GM12878 (cell line): ENCODE results near the gene GPATCH2L. TPM values are rescaled to one million over a fixed set of nuclear protein-coding genes. Genes with fewer than 3 reads are reported as not detected.
A peak's percentile ranks its signal among the peaks of the same experiment; 100 is the strongest.

Source experiments
- ATAC-seq: fragments of 200-7000 bp; cut with Tn5 transposase; 3 replicates; pipeline ENCODE4 v1.9.1; 2020; ENCODE audit warnings: mild to moderate bottlenecking, moderate library complexity
- BruUV-seq: library from RNA; stranded (reverse); fragments of 400-500 nt; replicated peaks from 2 replicates; lab custom pipeline; 2021; lab: Mats Ljungman, UMichigan
- CTCF ChIA-PET: fragments of 300-600 bp; sonication (Branson Sonifier 250); formaldehyde crosslinking; extraction: SDS; loops from one replicate; lab custom pipeline; 2021; ENCODE audit warnings: inconsistent platforms; lab: Yijun Ruan, JAX
- POLR2A ChIA-PET: fragments of 350-600 bp; formaldehyde crosslinking; extraction: SDS; loops from one replicate; lab custom pipeline; 2021; ENCODE audit warnings: inconsistent platforms; lab: Charles Lee
- RAD21 ChIA-PET: fragments of 300-600 bp; sonication (Branson Sonifier 250); formaldehyde crosslinking; loops from one replicate; lab custom pipeline; 2023; ENCODE audit warnings: antibody characterized with exemption; ENCODE audit not compliant: unreplicated experiment; lab: Charles Lee
- SMC1A ChIA-PET: fragments of 300-600 bp; sonication (Branson Sonifier 250); formaldehyde crosslinking; loops from one replicate; lab custom pipeline; 2023; ENCODE audit not compliant: unreplicated experiment, uncharacterized antibody; lab: Charles Lee
- DNase-seq: peaks from one replicate; pipeline ENCODE4 v3.0.0-alpha.2; 2011; ENCODE audit warnings: low read depth, low spot score
- FAIRE-seq: peaks from 3 replicates; lab custom pipeline; 2011; peaks lifted over from hg19 to GRCh38; lab: Jason Lieb, UNC
- H2AFZ ChIP-seq: 2 replicates; pipeline ENCODE4 v1.6.0; 2011; ENCODE audit warnings: low read depth, low read length, control low read depth; ENCODE audit not compliant: control insufficient read depth
- H3K27ac ChIP-seq: 2 replicates; pipeline ENCODE4 v1.5.1; 2011; ENCODE audit warnings: control low read depth; ENCODE audit not compliant: control insufficient read depth, insufficient read depth
- H3K27me3 ChIP-seq, 2 experiments: replicated peaks in 1 of 2; 2 replicates each; pipeline versions ENCODE4 v1.6.0 to v1.6.1; 2011; ENCODE audit warnings: low read length in 1 of 2; ENCODE audit not compliant: control insufficient read depth in 2 of 2, insufficient read depth in 2 of 2
- H3K36me3 ChIP-seq, 2 experiments: 2 replicates each; pipeline ENCODE4 v1.5.1; 2011; ENCODE audit warnings: low read length in 1 of 2; ENCODE audit not compliant: control insufficient read depth in 2 of 2, insufficient read depth in 2 of 2
- H3K4me1 ChIP-seq: 2 replicates; pipeline ENCODE4 v1.6.1; 2011; ENCODE audit warnings: mild to moderate bottlenecking, low read length, moderate library complexity, mixed read lengths; ENCODE audit not compliant: control insufficient read depth, insufficient read depth
- H3K4me2 ChIP-seq: 2 replicates; pipeline ENCODE4 v1.6.0; 2011; ENCODE audit warnings: control low read depth; ENCODE audit not compliant: control insufficient read depth, insufficient read depth
- H3K4me3 ChIP-seq: fragments of 200-600 bp; sonication (generic); 2 replicates; pipeline ENCODE4 v1.5.1; 2016
- H3K79me2 ChIP-seq: 2 replicates; pipeline ENCODE4 v1.6.0; 2011; ENCODE audit warnings: low read length; ENCODE audit not compliant: control insufficient read depth, insufficient read depth
- H3K9ac ChIP-seq: 2 replicates; pipeline ENCODE4 v1.8.0; 2011; ENCODE audit warnings: low read length, control low read depth, mixed read lengths; ENCODE audit not compliant: control insufficient read depth, insufficient read depth
- H3K9me3 ChIP-seq: replicated peaks from 3 replicates; pipeline ENCODE4 v1.5.1; 2011; ENCODE audit warnings: mild to moderate bottlenecking, low read length; ENCODE audit not compliant: control insufficient read depth, insufficient read depth
- H4K20me1 ChIP-seq: 2 replicates; pipeline ENCODE4 v1.6.0; 2011; ENCODE audit not compliant: control insufficient read depth, insufficient read depth
- DPF2 ChIP-seq: fragments of 450-650 bp; IDR thresholded peaks from 2 replicates; pipeline ENCODE4 v1.6.1; 2017; ENCODE audit warnings: mild to moderate bottlenecking
- FOXK2 ChIP-seq: fragments of 450-650 bp; IDR thresholded peaks from 2 replicates; pipeline ENCODE4 v1.6.1; 2017; ENCODE audit warnings: mild to moderate bottlenecking, moderate library complexity
- IKZF2 ChIP-seq, 2 experiments: fragments of 450-650 bp; IDR thresholded peaks; 2 replicates each; pipeline ENCODE4 v1.6.1; 2017; ENCODE audit warnings: mild to moderate bottlenecking in 2 of 2, moderate library complexity in 2 of 2
- KLF5 ChIP-seq: fragments of 450-650 bp; IDR thresholded peaks from 2 replicates; pipeline ENCODE4 v1.6.1; 2014; ENCODE audit warnings: mild to moderate bottlenecking; ENCODE audit not compliant: partially characterized antibody
- PAX5 ChIP-seq: IDR thresholded peaks from 2 replicates; pipeline ENCODE4 v1.6.1; 2011; ENCODE audit warnings: low read depth, low read length, borderline replicate concordance
- POLR2AphosphoS5 ChIP-seq: IDR thresholded peaks from 2 replicates; pipeline ENCODE4 v1.6.1; 2011; ENCODE audit warnings: mild to moderate bottlenecking, low read length, inconsistent platforms
- WGBS: methylation state at CpG from one replicate; pipeline ENCODE4 v1.1.6; 2016; ENCODE audit warnings: low lambda C conversion rate; ENCODE audit not compliant: insufficient replicate concordance, insufficient coverage; ENCODE audit errors: missing lambda C conversion rate; 5-methylcytosine and 5-hydroxymethylcytosine counted together
- in situ Hi-C: fragments of 300-500 bp; cut with MboI; formaldehyde crosslinking; loops from 9 replicates; pipeline ENCODE4 v1.14.3; 2018; ENCODE audit warnings: mixed read lengths
- intact Hi-C: fragments of 100-400 bp; cut with micrococcal nuclease; formaldehyde crosslinking; loops from one replicate; pipeline ENCODE4 v1.14.2; 2022; ENCODE audit not compliant: unreplicated experiment
- polyA plus RNA-seq, 11 experiments: library from polyadenylated mRNA; depleted of rRNA in 4 of 11; unstranded in 6 of 11; stranded (reverse) in 5 of 11; fragments of >200 nt; fragmentation: Nextera tagmentation in 4 of 11; fragmentation: Illumina TruSeq in 1 of 11; extraction: Ambion mirVana in 4 of 11; extraction: Trizol in 1 of 11; gene quantifications; 1 replicate in 1 of 11; 2 replicates in 10 of 11; pipeline versions ENCODE4 v1.2.1 to v1.2.3, GENCODE V29; 2011 to 2016; ENCODE audit warnings: inconsistent platforms in 2 of 11, missing spikeins in 2 of 11, low read depth in 1 of 11
- total RNA-seq, 4 experiments: library from RNA; depleted of rRNA in 3 of 4; stranded (reverse); fragments of >200 nt in 3 of 4; fragmentation: Illumina TruSeq in 1 of 4; extraction: Trizol in 1 of 4; gene quantifications; 2 replicates each; pipeline versions ENCODE4 v1.2.1 to v1.2.3, GENCODE V29; 2013 to 2021

GPATCH2L gene
- total and polyA plus RNA-seq, 10 of the 15 experiments (the other 5 are each of a cell fraction or from before 2014, with no cell fraction given) = 9.1 to 50.9 (median 24.4) TPM

- BruUV-seq = no TSS peak
- SMC1A ChIA-PET = no interaction called here
- DNase-seq = no peak
- WGBS = 64% methylated on average over 3 of the region's 3 CpGs
- peak; percentile 24; the same call in 1 of the 3 replicates for ATAC-seq
- no peaks in the 10 kb centered on the region for H3K4me1 ChIP-seq
- no peaks in the 10 kb centered on the region for H3K27me3 ChIP-seq
- no peak overlapping the region for H3K4me3 ChIP-seq
- CTCF ChIA-PET = no interaction called here
- RAD21 ChIA-PET = no interaction called here
- intact Hi-C loops = no loop called here
- peaks cover 39% of the 10 kb centered on the region for H3K79me2 ChIP-seq
- H3K36me3 ChIP-seq = peaks cover 7 to 33% of the 10 kb centered on the region in 2 experiments
- POLR2A ChIA-PET = no interaction called here
- TF ChIP-seq PAX5 (peak; percentile 69; the same call in 1 of the 2 replicates), FOXK2 (no peak)
- H2AFZ ChIP-seq = no peak overlapping the region
- no peaks in the 10 kb centered on the region; the same call in 2 of the 3 replicates for H3K9me3 ChIP-seq
- FAIRE-seq = no peak
- no peak overlapping the region for H3K9ac ChIP-seq
- no peaks in the 10 kb centered on the region for H4K20me1 ChIP-seq
- no peak overlapping the region for H3K27ac ChIP-seq
- no peak overlapping the region for H3K4me2 ChIP-seq
- in situ Hi-C loops = no loop called here
Observed at GRCh38 chr14:76168531-76168930, 16.8 kb downstream of the GPATCH2L start.

- H3K36me3 ChIP-seq = peaks cover 7 to 41% of the 10 kb centered on the region in 2 experiments
- no peaks in the 10 kb centered on the region for H4K20me1 ChIP-seq
- no peak overlapping the region for H2AFZ ChIP-seq
- no peaks in the 10 kb centered on the region for H3K4me1 ChIP-seq
- no peak overlapping the region for H3K9ac ChIP-seq
- ATAC-seq (no peak), FAIRE-seq (no peak), DNase-seq (no peak)
- 80% methylated on average over 3 of the region's 3 CpGs for WGBS
- no peak overlapping the region for H3K4me3 ChIP-seq
- no peak overlapping the region for H3K27ac ChIP-seq
- in situ Hi-C loops (no loop called here), intact Hi-C loops (no loop called here)
- POLR2A ChIA-PET = interaction anchor here (1.0 kb wide), 1 partner anchor 10 kb away, joined by 3 read pairs; no protein-coding TSS in a partner anchor
- SMC1A ChIA-PET = interaction anchor here (1.2 to 3.6 kb wide), 2 partner anchors 15 to 16 kb away, joined by 3 to 17 read pairs; no protein-coding TSS in a partner anchor
- H3K9me3 ChIP-seq = no peaks in the 10 kb centered on the region; the same call in 2 of the 3 replicates
- H3K4me2 ChIP-seq = no peak overlapping the region
- no peaks in the 10 kb centered on the region for H3K27me3 ChIP-seq
- H3K79me2 ChIP-seq = peaks cover 28% of the 10 kb centered on the region
- BruUV-seq = no TSS peak
- RAD21 ChIA-PET = interaction anchor here (1.0 kb wide), 1 partner anchor 16 kb away, joined by 3 read pairs; no protein-coding TSS in a partner anchor
- CTCF ChIA-PET = interaction anchor here (0.9 to 1.2 kb wide), 2 partner anchors 13 to 37 kb away, joined by 3 read pairs; no protein-coding TSS in a partner anchor
- TF ChIP-seq IKZF2 (IDR thresholded peaks at IDR 0.05) (no peak), DPF2 (no peak), KLF5 (no peak), POLR2AphosphoS5 (no peak)
Observed at GRCh38 chr14:76169776-76170175, 18.1 kb downstream of the GPATCH2L start.
